ENCODE results near the gene CFAP157. TPM values are rescaled to one million over a fixed set of nuclear protein-coding genes. Genes with fewer than 3 reads are reported as not detected.

Gene CFAP157
- total RNA-seq, 1 experiment from 2014 or later: 0.22 TPM

GRCh38 chr9:127720865-127721227 is 14.1 kb downstream of the CFAP157 start:
- no peak overlapping the region for H2AFZ ChIP-seq (ENCODE audit: low read depth, low read length, poor library complexity, severe bottlenecking)
- peak overlapping the region; percentile 93 for H3K27ac ChIP-seq (ENCODE audit: low read depth, low read length)
- CTCF ChIA-PET: interaction anchor here (0.6 to 1.4 kb wide), 3 partner anchors 104 to 201 kb away, joined by 3 to 4 read pairs (median 3); no protein-coding TSS in a partner anchor
- H3K9me2 ChIP-seq (ENCODE audit: insufficient read depth): no peaks in the 10 kb centered on the region
- intact Hi-C loops (cut with micrococcal nuclease): loop anchor here (1.0 to 5.0 kb wide), 3 partner anchors 109 to 217 kb away; partner anchors contain the start of gene STXBP1
- RAD21 ChIA-PET (ENCODE audit: low non-redundant PET in 1 of 2, low total read pairs in 2 of 2, uncharacterized antibody in 2 of 2, unreplicated experiment in 2 of 2): no interaction called here
- peak overlapping the region; percentile 42 for H3K9ac ChIP-seq (ENCODE audit: low read length)
- H3K27me3 ChIP-seq (ENCODE audit: insufficient read depth, low read length): no peaks in the 10 kb centered on the region
- ATAC-seq (peak; percentile 3), DNase-seq (ENCODE audit: low read depth, low spot score) (no peak)
- no peak for TF ChIP-seq JUND (IDR thresholded peaks at IDR 0.05)
- TF ChIP-seq TCF7L2 (IDR thresholded peaks at IDR 0.05; ENCODE audit: borderline replicate concordance, extremely low read depth, insufficient read depth, insufficient read length): no peak
- TF ChIP-seq REST (IDR thresholded peaks at IDR 0.05; ENCODE audit: low read depth): no peak
- no peak for TF ChIP-seq SP1 (IDR thresholded peaks at IDR 0.05; ENCODE audit: low read depth)
- TF ChIP-seq ATF3 (IDR thresholded peaks at IDR 0.05): no peak
- no peak for TF ChIP-seq POLR2A (IDR thresholded peaks at IDR 0.05; ENCODE audit: borderline replicate concordance, extremely low read depth, insufficient read depth, insufficient read length)
- TF ChIP-seq ZNF274 (IDR thresholded peaks at IDR 0.05; ENCODE audit: low read depth, low read length): no peak
- no peak for TF ChIP-seq YY1 (IDR thresholded peaks at IDR 0.05; ENCODE audit: extremely low read depth, insufficient replicate concordance, low read depth, low read length)
- TF ChIP-seq RAD21 (IDR thresholded peaks at IDR 0.05; ENCODE audit: low read depth): no peak
- no peaks in the 10 kb centered on the region for H3K79me2 ChIP-seq (ENCODE audit: insufficient read depth, low read length)
- H3K36me3 ChIP-seq (ENCODE audit: control insufficient read depth in 1 of 2, insufficient read depth in 2 of 2, low read length in 2 of 2): no peaks in the 10 kb centered on the region
- H4K20me1 ChIP-seq (ENCODE audit: insufficient read depth): no peaks in the 10 kb centered on the region
- peak overlapping the region; percentile 27 to 48 for H3K4me3 ChIP-seq (replicated peaks in 1 of 2; ENCODE audit: low read depth in 1 of 2, low read length in 2 of 2)
- peaks cover 52 to 65% of the 10 kb centered on the region in 2 experiments for H3K4me1 ChIP-seq (ENCODE audit: control insufficient read depth in 1 of 2, insufficient read depth in 2 of 2, low read length in 2 of 2)
- no TSS peak for BruUV-seq (replicated peaks)
- peak overlapping the region; percentile 86 for H3K4me2 ChIP-seq (ENCODE audit: low read length)
- H3K9me3 ChIP-seq (ENCODE audit: control insufficient read depth in 1 of 2, insufficient read depth in 1 of 2, low read depth in 1 of 2, low read length in 2 of 2): no peaks in the 10 kb centered on the region
- POLR2A ChIA-PET: interaction anchor here (0.6 to 1.1 kb wide), 4 partner anchors 14 to 149 kb away, joined by 3 to 6 read pairs (median 4); partner anchors contain the start of gene TOR2A
